Left renal cortex interstitium (tissue), 4 donors: Measurements from ENCODE around the gene AVPR1B. TPM values are rescaled to one million over a fixed set of nuclear protein-coding genes. Genes with fewer than 3 reads are reported as not detected.
"Not testable (repeated sequence)": the region's sequence is repeated elsewhere in the genome, so short reads cannot be mapped to it uniquely, and the experiment has no call there.

Experiments used
- DNase-seq, 4 donors: peaks; one replicate each; pipeline ENCODE4 v3.0.0-alpha.2; 2013; ENCODE audit warnings: low read depth in 4 of 4, low spot score in 2 of 4, missing footprints in 1 of 4
- polyA plus RNA-seq, 4 donors: library from polyadenylated mRNA; unstranded; fragments of 120-200 nt; gene quantifications; one replicate each; pipeline ENCODE4 v1.2.1, GENCODE V29; 2013; ENCODE audit not compliant: insufficient read length in 4 of 4

The AVPR1B gene
- polyA plus RNA-seq, 4 donors: 0.54 to 0.99 (median 0.81) TPM

DNA sequence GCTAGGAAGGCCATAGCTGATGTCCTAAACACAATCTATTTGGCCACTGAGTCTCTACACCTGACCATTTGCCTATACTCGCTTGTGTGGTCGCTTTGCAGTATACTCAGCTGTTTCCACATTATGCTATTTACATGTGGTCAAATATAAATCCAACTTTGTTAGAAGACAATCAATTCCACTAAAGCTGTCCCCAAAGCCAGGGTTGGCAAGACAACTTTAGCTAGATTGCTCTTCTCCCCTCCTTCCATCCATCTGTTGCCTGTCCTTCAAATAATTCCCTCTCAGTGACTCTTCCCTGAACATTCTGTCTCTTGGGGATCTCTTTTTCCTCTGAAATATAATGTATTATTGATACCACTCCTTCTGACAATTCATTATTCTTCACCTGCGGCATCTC lies 30.1 kb downstream of the AVPR1B start:
- no peak for DNase-seq

DNA sequence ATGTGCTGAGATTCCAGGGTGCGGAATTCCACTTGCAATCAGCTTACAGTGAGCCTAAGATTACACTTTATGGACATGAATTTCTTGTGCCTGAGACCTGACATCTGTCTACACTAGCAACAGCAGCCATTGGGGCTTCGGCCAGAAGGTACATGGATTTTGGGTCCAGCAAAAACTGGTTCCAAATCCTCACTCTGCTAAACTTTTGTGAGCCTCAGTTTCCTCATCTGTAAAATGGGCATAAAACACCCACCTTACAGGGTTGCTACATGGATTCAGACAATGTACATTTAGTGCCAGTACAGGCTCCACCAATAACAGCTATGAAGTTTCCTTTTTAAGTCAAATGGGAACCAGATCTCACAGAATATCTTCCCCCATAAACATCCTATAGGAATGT lies 33.4 kb downstream of the AVPR1B start:
- no peak for DNase-seq

DNA sequence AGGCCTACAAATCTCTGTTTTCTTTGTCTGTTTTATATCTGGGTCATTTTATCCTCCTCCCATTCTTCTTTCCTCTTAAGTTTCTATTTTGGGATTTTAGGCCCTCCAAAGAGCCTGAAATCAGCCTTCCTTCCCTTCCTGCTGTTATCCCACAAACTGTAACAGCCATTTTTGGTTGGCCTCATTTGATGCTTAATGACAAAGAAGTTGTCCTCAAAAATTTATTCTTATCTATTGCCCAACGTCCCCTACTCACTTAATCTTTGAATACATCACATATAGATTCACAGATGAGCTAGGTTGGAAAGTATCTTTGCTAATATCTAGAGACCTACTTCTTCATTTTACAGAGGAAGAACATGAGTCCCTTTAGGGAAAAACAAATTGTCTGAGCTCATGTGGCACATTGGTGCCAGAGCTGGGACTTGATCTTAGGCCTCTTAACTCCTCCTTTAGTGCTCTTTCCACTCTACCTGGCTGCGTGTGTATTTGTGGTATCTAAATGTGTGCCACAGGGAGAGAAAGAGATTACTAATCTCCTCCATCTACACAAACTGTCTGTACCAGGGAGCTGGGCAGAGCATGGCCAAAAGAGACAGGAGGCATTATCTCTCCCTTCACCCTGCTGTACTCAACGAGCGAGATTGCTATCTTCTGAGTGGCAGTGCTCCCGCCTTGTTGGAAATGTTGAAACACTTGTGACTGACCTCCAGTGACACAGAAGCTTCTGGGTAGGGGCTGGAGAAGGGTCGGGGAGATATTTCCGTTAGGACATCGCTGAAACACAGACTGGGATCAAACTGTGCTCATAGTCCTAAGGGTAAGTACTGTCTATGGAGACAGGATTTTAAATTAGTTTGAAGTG lies 34.1 kb downstream of the AVPR1B start:
- DNase-seq: no peak

DNA sequence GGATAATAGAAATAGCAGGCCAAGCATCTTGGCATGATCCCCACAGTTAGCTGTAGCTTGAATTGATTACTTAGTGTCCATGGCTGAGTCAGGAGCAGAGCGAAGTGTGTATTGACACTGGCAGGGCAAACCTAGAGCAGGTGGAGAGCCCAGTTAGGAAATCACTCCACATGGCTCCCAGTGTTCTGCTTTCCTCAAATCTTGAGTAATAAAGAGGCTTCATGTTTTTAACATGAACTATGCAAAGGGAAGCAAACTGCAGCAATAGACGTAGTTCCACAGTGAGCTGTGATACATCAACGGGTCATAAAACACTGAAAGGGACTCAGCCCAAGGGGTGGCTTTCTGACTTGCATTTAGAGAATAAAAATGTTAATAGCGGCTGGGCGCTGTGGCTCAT lies 35.3 kb downstream of the AVPR1B start:
- no peak for DNase-seq

DNA sequence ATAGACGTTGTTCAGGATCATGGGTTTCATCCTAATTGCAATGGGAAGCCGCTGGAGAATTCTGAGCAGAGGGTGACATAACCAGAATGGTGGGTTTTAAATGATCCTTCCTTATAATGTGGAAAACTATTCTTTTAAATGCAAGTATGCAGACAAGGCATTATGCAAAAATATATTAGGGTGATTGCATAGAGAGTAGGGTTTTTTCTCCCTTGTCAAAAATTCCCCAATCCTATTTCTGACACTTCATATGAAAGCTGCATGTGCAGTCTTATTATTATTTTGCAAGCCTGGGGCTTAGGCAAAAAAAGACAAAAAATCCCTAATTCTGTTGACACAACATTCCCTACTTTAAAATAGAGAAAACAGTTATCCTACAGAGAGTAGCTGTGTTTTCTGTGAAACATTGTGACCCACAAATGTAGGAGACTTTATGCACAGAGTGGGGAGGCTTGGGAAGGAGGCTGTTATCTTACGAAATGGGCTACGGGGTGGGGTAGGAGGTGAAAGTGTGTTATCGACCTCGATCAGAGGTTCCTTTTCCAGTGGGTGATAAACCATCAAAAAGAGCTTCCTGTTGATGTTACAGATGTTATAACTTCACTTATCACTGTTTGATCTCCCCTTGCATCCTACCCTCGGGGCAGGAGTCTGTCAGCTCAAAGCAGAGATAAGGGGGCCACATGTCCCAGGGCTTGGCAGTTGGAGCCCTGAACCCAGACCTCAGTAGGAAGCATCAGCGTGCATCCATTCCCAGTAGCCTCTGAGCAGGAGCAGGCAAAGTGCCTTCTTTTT lies 37.0 kb downstream of the AVPR1B start:
- no peak for DNase-seq

DNA sequence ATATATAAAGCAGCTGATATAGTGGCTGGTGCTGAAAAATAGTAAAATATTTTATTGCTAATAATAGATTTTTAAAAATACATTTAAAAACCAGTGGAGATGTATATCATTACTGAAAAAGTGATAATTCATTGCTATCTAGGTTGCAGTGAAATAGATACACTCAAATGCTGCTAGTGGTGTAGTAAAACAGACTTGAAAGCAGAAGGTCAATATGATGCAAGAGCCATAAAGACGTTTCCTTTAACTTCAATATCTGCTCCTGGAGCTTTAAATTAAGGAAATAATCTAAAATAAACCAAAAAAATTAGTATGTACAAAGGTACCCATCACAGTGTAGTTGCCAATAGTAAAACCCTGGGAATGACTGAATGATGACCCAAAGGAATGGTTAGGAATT lies 38.1 kb downstream of the AVPR1B start:
- no peak for DNase-seq

DNA sequence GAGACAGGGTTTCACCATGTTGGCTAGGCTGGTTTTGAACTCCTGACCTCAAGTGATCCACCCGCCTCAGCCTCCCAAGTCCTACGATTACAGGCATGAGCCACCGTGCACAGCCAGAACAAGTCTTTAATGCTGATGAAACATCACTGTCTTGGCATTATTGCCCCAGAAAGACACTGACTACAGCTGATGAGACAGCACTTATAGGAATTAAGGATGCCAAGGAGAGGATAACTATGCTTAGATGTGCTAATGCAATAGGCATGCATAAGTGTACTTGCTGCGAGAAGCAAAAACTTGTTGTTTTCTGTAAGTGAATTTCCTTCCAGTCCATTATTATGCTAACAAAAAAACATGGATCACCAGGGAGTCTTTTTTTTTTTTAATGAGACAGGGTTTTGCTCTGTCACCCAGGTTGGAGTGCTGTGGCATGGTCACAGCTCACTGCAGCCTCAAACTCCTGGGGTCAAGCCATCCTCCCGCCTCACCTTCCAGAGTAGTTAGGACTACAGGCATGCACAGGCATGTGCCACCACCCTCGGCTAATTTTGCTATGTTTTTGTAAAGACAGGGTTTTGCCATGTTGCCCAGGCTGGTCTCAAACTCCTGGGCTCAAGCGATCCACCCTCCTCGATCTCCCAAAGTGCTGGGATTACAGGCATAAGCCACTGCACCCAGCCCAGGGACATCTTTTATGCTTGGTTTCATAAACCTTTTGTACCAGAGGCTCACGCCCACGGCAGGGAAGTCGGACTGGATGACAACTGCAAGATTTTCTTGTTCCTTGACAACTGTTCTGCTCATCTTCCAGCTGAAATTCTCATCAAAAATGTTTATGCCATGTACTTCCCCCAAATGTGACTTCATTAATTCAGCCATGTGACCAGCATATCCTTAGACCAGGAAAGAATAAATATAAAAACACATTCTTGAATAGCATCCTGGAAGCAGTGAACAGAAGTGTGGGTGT lies 41.1 kb downstream of the AVPR1B start:
- no peak for DNase-seq

DNA sequence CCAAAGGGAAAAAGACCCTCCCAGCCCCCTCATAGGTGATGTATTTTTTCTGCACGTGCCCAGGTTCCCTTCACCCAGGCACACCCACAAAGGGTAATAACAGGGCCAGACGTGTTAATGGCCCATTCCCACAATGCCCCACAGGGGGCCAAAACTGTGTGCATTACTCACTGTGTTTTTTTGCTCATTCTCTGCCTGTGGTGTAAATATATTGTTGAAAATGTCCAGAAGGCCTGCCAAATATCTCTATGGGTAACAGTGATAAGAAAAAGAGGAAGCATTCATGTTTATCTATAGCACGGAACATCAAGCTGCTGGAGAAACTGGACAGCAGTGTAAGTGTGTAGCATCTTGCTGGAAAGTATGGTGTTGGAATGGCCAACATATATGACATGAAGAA lies 42.3 kb downstream of the AVPR1B start:
- DNase-seq: no peak

DNA sequence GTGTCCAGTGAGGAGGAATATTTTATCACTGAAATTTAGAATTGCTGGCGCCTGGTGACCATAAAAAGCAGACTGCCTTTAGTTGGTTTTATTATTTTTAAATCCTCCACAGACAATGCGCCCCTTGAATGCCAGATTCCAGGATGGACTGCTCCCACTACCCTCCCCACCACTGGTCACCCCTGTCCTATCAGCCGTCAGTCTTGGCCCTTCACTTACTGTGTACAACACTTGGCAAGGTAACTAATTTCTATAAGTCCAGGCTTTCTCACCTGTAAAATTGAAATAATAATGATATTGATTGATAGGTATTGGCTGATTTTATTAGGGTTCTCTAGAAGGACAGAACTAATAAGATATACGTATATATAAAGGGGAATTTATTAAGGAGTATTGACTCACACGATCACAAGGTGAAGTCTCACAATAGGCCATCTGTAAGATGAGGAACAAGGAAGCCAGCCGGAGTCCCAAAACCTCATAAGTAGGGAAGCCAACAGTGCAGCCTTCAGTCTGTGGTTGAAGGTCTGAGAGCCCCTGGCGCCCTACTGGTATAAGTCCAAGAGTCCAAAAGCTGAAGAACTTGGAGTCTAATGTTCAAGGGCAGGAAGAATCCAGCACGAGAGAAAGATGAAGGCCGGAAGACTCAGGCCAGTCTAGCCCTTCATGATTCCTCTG lies 46.4 kb downstream of the AVPR1B start:
- no peak for DNase-seq

DNA sequence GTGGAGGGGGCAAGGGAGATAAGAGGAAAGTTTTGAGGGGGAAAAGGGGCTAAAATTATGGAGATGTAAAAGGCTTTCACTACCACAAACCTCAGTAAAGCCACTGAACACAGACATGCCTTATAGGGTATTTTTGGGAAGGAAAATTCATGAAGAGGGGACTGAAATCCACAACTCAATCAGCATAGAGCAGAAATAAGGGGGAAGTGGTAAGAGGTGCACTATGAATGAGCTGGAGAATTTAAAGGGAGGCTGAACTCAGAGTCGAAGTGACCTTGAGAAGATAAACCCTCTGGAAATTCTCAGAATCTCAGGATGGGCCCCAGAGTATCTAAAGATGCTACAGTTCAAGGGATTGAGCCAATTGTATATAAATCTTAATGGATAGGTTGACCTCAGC lies 48.9 kb downstream of the AVPR1B start:
- no peak for DNase-seq

DNA sequence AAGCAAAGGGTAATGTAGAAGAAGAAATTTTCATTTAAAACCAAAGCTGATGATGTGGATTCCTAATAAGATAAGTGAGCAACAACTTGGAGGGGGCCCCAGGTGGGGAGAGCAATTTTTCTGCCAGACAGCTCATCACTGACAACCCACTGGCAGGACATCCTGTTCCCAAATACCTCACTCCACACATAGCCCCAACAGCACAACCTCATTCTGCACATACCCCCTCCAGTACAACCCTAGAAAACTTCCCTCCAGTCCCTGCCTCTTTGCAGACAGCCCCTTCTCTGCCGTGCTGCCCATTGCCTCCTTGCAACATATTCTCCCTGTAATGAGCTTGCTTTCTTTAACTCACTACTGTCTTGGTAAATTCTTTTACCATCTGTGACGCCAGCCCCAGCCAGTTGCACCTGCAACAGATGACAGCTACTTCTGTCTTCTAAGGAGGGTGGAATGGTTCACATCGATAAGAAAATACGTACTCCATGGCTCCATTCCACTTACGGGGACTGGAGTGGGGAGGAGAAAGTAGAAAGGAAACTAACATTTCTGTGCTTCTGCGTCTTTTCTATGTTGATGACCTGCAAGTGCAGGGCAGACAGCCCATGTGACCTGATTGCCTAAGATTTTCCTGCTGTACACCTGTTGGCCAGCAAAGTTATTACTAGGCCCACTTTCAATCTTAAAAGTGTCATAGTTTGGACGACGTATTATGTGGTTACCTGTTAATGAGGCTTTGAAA lies 49.5 kb downstream of the AVPR1B start:
- no peak for DNase-seq

DNA sequence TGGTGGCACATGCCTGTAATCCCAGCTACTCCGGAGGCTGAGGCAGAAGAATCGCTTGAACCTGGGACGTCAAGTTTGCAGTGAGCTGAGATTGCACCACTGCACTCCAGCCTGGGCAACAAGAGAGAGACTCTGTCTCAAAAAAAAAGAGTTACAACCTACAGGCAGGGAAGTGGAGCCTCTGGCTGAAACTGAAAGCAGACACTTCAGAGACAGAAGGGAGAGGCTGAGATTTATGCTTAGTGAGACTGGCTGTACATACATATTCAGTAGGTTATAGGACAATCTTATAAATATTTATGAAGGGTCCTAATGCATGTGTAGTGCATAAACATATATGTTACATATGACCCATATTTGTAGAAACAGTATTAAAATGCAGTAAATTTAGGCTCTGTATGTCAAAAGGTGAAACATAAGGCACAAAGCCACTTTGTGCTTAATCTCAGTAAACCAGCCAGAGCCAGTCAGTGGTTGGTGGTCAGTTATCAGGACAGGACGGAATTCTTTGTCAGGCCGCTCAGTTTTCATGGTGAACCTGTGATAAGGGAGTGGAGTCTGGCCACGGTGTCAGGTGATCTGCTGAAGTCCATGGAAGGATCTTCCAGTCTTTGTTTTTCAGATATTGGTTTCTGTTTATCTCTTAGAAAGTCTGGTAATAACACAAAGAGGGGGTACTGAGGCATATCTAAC lies 50.6 kb downstream of the AVPR1B start:
- no peak for DNase-seq

DNA sequence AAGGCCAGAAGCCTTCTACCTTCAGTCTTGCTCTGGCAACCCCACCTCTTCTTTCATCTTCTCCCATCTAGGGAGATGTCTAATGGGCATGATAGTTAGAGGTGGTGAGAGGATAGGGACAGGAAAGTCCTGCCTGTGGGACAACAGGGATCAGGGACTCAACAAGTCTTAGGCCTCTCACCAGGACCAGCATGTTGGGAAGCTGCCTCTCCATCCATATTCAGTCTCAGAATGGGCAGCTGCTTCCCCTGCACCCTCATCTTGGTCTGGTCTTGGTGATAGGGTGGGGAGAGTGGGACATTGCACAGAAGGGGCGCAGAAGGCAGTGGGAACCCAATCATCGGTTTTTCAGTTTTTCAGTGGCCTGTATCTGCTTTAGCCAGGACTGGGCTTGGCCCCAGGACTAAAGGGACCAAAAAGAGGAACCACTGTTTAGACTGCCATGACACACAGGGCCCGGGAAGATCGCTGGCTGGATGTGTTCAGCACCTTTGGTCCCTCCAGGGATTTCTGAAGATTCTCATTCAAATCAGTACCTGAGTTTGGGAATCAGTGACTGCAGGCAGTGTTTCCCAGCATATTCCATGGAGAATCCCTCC lies 51.5 kb downstream of the AVPR1B start:
- DNase-seq: no peak

DNA sequence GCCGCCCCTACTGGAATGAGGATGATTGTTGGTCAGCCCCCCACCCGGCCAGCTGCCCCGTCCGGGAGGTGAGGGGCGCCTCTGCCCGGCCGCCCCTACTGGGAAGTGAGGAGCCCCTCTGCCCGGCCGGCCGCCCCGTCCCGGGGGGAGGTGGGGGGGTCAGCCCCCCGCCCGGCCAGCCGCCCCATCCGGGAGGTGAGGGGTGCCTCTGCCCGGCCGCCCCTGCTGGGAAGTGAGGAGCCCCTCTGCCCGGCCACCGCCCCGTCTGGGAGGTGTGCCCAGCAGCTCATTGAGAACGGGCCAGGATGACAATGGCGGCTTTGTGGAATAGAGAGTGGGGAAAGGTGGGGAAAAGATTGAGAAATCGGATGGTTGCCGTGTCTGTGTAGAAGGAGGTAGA lies 52.7 kb downstream of the AVPR1B start:
- not testable (repeated sequence) for DNase-seq

DNA sequence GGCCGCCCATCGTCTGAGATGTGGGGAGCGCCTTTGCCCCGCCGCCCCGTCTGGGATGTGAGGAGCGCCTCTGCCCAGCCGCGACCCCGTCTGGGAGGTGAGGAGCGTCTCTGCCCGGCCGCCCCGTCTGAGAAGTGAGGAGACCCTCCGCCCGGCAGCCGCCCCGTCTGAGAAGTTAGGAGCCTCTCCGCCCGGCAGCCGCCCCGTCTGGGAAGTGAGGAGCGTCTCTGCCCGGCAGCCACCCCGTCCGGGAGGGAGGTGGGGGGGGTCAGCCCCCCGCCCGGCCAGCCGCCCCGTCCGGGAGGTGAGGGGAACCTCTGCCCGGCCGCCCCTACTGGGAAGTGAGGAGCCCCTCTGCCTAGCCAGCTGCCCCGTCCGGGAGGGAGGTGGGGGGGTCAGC lies 53.2 kb downstream of the AVPR1B start:
- DNase-seq: not testable (repeated sequence)

DNA sequence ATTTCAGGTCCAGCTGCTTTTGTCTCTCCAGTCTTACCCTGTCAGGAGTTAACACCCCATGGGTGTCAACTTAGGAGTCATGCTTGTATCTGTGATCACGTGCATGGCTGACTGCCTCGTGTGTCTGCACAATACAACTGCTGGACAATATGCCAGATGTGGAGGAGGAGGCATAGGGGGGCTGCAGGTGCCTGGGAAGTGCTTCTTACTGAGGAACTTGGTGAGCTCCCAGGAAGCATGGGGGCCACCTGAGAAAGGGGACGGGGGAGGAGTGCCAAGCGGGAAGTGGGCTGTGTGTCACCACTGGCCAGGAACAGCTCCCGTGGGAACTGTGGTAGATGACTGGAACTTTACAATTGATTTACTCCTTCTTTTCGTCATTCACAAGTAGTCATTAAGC lies 54.7 kb downstream of the AVPR1B start:
- no peak for DNase-seq

DNA sequence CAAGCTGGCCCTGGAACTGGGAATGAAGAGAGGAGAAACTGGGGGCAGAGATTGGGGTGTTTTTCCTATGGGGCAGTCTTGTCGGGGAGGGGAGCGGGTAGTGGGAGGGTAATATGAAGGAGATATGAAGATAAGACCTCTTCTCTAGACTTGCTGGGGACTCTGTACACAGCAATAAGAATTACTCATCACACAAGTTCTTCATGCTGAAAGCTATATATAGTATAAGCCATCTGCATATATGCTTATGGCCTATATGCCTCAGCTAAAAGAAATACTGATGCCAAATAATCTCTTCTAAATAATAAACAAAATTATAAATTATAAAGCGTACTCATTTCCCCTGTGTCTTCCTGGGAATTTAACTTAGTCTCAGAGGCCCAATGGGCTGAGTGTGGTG lies 56.3 kb downstream of the AVPR1B start:
- DNase-seq: no peak
